SH-SY5Y (cell line): ENCODE data around the gene EHHADH.

Source experiments
- GATA2 ChIP-seq: IDR thresholded peaks from 2 replicates; pipeline ENCODE4 v1.6.1; 2011; ENCODE audit warnings: mild to moderate bottlenecking, low read depth, low read length
- GATA3 ChIP-seq: IDR thresholded peaks from 2 replicates; pipeline ENCODE4 v1.6.1; 2011; ENCODE audit warnings: low read depth, mild to moderate bottlenecking, low read length, moderate library complexity

DNA sequence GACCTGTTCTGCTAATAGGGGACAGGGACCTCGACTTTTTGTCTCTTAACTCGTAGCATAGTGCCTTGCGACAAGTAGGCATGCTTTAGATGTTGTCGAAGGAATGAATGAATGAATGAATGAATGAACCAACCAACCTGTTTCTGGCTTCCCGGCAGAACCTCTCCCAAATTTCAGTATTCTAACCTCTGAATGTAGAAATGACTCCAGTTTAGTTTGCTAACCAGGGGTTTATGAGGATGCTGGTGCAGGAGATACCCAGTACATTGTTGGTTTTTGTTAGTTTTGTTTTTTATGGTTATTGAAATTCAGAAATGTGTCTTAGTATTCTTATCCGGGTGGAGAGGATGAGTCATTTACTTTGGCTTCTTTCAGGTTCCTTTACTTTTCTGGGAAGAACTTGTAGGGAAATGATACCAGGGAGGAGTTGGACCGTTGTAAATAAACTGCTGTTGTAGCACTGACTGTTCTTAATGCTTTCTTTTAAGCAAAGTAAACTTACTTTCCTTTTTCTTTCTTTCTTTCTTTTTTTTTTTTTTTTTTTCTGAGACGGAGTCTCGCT, 29.6 kb upstream of the EHHADH start:
- TF ChIP-seq GATA2 (no peak), GATA3 (no peak)
